GM18858 (cell line): ENCODE data around the gene POT1.
A peak's percentile ranks its signal among the peaks of the same experiment; 100 is the strongest.

ENCODE experiments used
- ATAC-seq: cut with Tn5 transposase; IDR thresholded peaks from one replicate; pipeline ENCODE4 v1.9.1; 2021; ENCODE audit not compliant: unreplicated experiment

POT1 gene

GRCh38 chr7:124811341-124811740 lies 118.3 kb downstream of the POT1 start:
- ATAC-seq: no peak

GRCh38 chr7:124810605-124811004 lies 119.0 kb downstream of the POT1 start:
- ATAC-seq: no peak

- ATAC-seq: no peak
These were observed 121.4 kb downstream of the POT1 start for GRCh38 chr7:124808206-124808605.

GRCh38 chr7:124801330-124801895 lies 128.2 kb downstream of the POT1 start:
- no peak for ATAC-seq

- no peak for ATAC-seq
These were observed 129.2 kb downstream of the POT1 start for GRCh38 chr7:124800386-124800785.

GRCh38 chr7:124799448-124799847 lies 130.2 kb downstream of the POT1 start:
- no peak for ATAC-seq

- ATAC-seq: no peak
These were observed 132.9 kb downstream of the POT1 start for GRCh38 chr7:124796771-124797170.

- ATAC-seq: no peak
These were observed 136.9 kb downstream of the POT1 start for GRCh38 chr7:124792696-124793095.

- no peak for ATAC-seq
These were observed 137.6 kb downstream of the POT1 start for GRCh38 chr7:124792002-124792401.

- no peak for ATAC-seq
These were observed 138.2 kb downstream of the POT1 start for GRCh38 chr7:124791426-124791825.

- ATAC-seq: no peak
These were observed 139.0 kb downstream of the POT1 start for GRCh38 chr7:124790645-124791044.

GRCh38 chr7:124785994-124786393 lies 143.6 kb downstream of the POT1 start:
- ATAC-seq: no peak

- peak; percentile 86 for ATAC-seq
These were observed 144.5 kb downstream of the POT1 start for GRCh38 chr7:124784879-124785818.

GRCh38 chr7:124783271-124783670 lies 146.4 kb downstream of the POT1 start:
- no peak for ATAC-seq

GRCh38 chr7:124781907-124782734 lies 147.5 kb downstream of the POT1 start:
- ATAC-seq: no peak

- no peak for ATAC-seq
These were observed 148.2 kb downstream of the POT1 start for GRCh38 chr7:124781418-124781817.

GRCh38 chr7:124780608-124781007 lies 149.0 kb downstream of the POT1 start:
- no peak for ATAC-seq

GRCh38 chr7:124780056-124780455 lies 149.6 kb downstream of the POT1 start:
- ATAC-seq: no peak

GRCh38 chr7:124779620-124780019 lies 150.0 kb downstream of the POT1 start:
- ATAC-seq: no peak

GRCh38 chr7:124779194-124779593 lies 150.4 kb downstream of the POT1 start:
- no peak for ATAC-seq

- no peak for ATAC-seq
These were observed 152.4 kb downstream of the POT1 start for GRCh38 chr7:124777268-124777667.

- no peak for ATAC-seq
These were observed 153.5 kb downstream of the POT1 start for GRCh38 chr7:124776153-124776552.
